ENCODE data around the gene TRMT1.

The TRMT1 gene

GRCh38 chr19:13095393-13095784 is 21.2 kb downstream of the TRMT1 start:
- TF ChIP-seq CTCF (IDR thresholded peaks at IDR 0.05; ENCODE audit: low read depth, low read length, missing control alignments) = no peak
- H3K4me3 ChIP-seq (ENCODE audit: low read depth, low read length) = no peak overlapping the region; the same call in 1 of the 2 replicates
- no peak for DNase-seq (ENCODE audit: low read depth)

DNA sequence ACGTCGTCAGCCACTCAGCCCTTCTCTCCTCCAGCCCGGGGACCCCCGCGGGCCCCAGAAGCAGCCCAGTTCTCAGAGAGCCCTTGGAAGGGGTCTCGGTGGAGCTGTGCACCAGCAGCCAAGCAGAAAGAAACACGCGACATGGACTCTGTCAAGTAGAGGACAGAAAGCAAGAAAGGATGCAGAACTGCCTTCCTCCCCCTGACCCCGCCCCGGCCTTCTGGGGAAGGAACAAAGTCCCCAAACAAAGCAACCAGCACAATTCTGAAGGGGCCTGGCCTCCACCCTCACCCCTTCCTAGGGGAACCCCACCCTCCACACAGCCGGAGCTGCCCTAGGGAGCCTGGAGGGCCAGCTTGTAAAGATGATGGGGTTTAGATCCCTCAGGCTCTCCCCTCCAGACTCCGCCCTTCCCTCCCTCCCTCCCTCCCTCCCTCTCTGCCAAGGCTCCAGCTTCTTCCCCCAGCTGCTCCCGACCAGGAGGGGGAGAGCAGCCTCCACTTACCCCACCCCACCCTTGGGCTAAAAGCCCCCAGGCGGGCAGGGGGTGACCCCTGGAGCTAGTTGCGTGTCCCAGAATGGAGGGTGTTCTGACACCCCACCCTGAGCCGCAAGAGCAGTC is 21.7 kb downstream of the TRMT1 start:
- no peak overlapping the region for H3K4me3 ChIP-seq (ENCODE audit: low read depth, low read length)
- no peak for DNase-seq (ENCODE audit: low read depth)
- TF ChIP-seq CTCF (IDR thresholded peaks at IDR 0.05; ENCODE audit: low read depth, low read length, missing control alignments) = no peak

GRCh38 chr19:13094106-13094504 is 22.4 kb downstream of the TRMT1 start:
- no peak overlapping the region for H3K4me3 ChIP-seq (ENCODE audit: low read depth, low read length)
- TF ChIP-seq CTCF (IDR thresholded peaks at IDR 0.05; ENCODE audit: low read depth, low read length, missing control alignments) = no peak
- no peak for DNase-seq (ENCODE audit: low read depth)

GRCh38 chr19:13093407-13094105 is 23.0 kb downstream of the TRMT1 start:
- TF ChIP-seq CTCF (IDR thresholded peaks at IDR 0.05; ENCODE audit: low read depth, low read length, missing control alignments) = peak; percentile 94
- DNase-seq (ENCODE audit: low read depth) = peak; percentile 56
- no peak overlapping the region for H3K4me3 ChIP-seq (ENCODE audit: low read depth, low read length)

DNA sequence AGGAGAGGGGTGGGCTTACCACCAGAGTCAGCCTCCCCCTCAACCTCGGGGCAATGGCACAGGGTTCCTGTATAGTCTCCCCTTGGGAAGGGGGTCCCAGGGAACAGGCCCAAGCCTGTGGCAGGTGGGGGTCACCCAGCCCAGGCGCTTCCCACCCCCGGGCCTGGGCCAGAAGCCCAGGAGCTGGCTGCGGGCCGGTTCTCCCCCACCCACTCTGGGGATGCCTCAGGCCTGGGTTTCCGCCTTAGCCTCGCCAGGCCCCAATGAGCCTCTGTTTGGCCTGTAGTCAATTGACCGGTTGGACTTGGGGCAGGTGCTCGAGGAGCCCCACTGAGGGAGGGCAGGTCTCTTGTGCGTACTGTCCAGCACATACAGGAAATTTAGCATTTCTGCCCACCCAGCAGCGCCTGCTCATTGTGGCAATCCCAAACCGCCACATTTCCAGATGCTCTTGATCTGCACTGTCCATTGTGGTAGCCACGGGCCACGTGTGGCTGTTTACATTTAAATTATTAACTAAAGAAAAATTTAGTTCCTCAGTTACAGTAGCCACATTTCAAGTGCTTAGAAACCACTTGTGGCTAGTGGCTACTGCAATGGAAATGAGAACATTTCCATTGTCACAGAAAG is 23.8 kb downstream of the TRMT1 start:
- H3K4me3 ChIP-seq (ENCODE audit: low read depth, low read length) = no peak overlapping the region
- TF ChIP-seq CTCF (IDR thresholded peaks at IDR 0.05; ENCODE audit: low read depth, low read length, missing control alignments) = no peak

GRCh38 chr19:13092158-13092543 is 24.4 kb downstream of the TRMT1 start:
- DNase-seq (ENCODE audit: low read depth) = no peak
- no peak overlapping the region for H3K4me3 ChIP-seq (ENCODE audit: low read depth, low read length)
- no peak for TF ChIP-seq CTCF (IDR thresholded peaks at IDR 0.05; ENCODE audit: low read depth, low read length, missing control alignments)

More for the DNA sequence above, 23.8 kb downstream of the TRMT1 start:
- DNase-seq (ENCODE audit: low read depth) = no peak

All from GM12864 (cell line).